Kidney (tissue), 14 donors: ENCODE results near the gene DCHS1. TPM values are rescaled to one million over a fixed set of nuclear protein-coding genes. Genes with fewer than 3 reads are reported as not detected.
A peak's percentile ranks its signal among the peaks of the same experiment; 100 is the strongest.

Source experiments
- DNase-seq, 5 donors: peaks; one replicate each; pipeline ENCODE4 v3.0.0-alpha.2; 2013 to 2020
- FAIRE-seq: peaks from 2 replicates; lab custom pipeline; 2012; peaks lifted over from hg19 to GRCh38; lab: Jason Lieb, UNC
- H3K27ac ChIP-seq, 2 donors: one replicate each; pipeline ENCODE4 v1.7.0; 2013; ENCODE audit warnings: low read depth in 2 of 2, low read length in 2 of 2, inconsistent platforms in 1 of 2
- H3K27me3 ChIP-seq: one replicate; pipeline ENCODE4 v1.7.1; 2013; ENCODE audit warnings: low read length, inconsistent platforms; ENCODE audit not compliant: control insufficient read depth, insufficient read depth
- H3K36me3 ChIP-seq, 3 donors: one replicate each; pipeline versions ENCODE4 v1.7.0 to v1.7.1; 2013; ENCODE audit warnings: low read length in 3 of 3, control low read depth in 1 of 3, inconsistent platforms in 1 of 3; ENCODE audit not compliant: insufficient read depth in 3 of 3, control insufficient read depth in 2 of 3
- H3K4me1 ChIP-seq, 3 donors: one replicate each; pipeline versions ENCODE4 v1.7.0 to v1.7.1; 2013; ENCODE audit warnings: low read length in 3 of 3, inconsistent platforms in 1 of 3, low read depth in 1 of 3; ENCODE audit not compliant: control insufficient read depth in 2 of 3, insufficient read depth in 2 of 3
- H3K4me3 ChIP-seq, 3 donors: one replicate each; pipeline versions ENCODE4 v1.7.0 to v1.8.1; 2013; ENCODE audit warnings: low read length in 3 of 3, control low read depth in 1 of 3, inconsistent platforms in 1 of 3
- H3K9ac ChIP-seq, 3 donors: one replicate each; pipeline versions ENCODE4 v1.7.0 to v1.7.1; 2013; ENCODE audit warnings: low read length in 3 of 3, control low read depth in 1 of 3, inconsistent platforms in 1 of 3
- H3K9me3 ChIP-seq, 3 donors: one replicate each; pipeline versions ENCODE4 v1.7.0 to v1.7.1; 2013; ENCODE audit warnings: low read length in 3 of 3, control low read depth in 1 of 3, inconsistent platforms in 1 of 3; ENCODE audit not compliant: control insufficient read depth in 2 of 3, insufficient read depth in 1 of 3
- intact Hi-C: fragments of 100-400 bp; cut with DNase I; formaldehyde crosslinking; loops from one replicate; pipeline ENCODE4 v1.11.1; 2022
- polyA plus RNA-seq: library from polyadenylated mRNA; stranded (reverse); fragments of 350-450 nt; fragmentation: Illumina TruSeq; extraction: RNeasy Lipid Tissue Mini Kit (QIAGEN cat#74804); gene quantifications from one replicate; pipeline ENCODE4 v1.2.3, GENCODE V29; 2014; ENCODE audit warnings: low read depth, low replicate concordance; ENCODE audit not compliant: insufficient read depth
- total RNA-seq: library from RNA; stranded (reverse); fragmentation: NEBNext Ultra II Directional; extraction: Animal tissue kit (Norgen Biotek cat#: 25700); gene quantifications from one replicate; pipeline ENCODE4 v1.2.1, GENCODE V29; 2021
- TF ChIP-seq, protein P1 (sequence below): IDR thresholded peaks from 3 replicates; pipeline ENCODE4 v1.5.1; 2012; ENCODE audit warnings: mild to moderate bottlenecking, moderate library complexity, borderline replicate concordance; ENCODE audit not compliant: insufficient read depth; ENCODE audit errors: extremely low read depth
- donor health status: control.
- donor health status: control.
- donor health status: control.
- donor health status: control.
- donor health status: control.
- donor health status: DM: yes; HTN: yes; CAD: no.
- donor health status: Normal renal cell carcinoma (clear cell type).

DCHS1 gene
- total and polyA plus RNA-seq, 2 donors from 2014 or later = 2.4 to 17.0 TPM

DNA sequence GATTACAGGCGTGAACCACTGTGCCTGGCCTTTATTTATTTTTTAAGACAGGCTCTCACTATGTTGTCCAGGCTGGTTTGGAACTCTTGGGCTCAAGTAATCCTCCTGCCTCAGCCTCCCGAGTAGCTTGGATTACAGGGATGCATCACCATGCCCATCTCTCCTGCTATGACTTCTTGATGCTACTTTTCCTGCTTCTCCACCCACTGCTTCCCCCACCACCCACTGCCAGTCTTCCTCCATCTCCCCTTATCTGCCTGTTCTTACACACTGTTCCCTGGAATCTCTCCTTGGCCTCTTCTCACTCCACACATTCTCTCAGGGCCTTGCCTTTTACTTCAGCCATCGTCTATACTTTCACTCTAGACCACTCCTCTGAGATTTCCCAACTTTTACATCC is 19.1 kb downstream of the DCHS1 start:
- intact Hi-C loops = no loop called here
- Histone ChIP-seq H3K4me3 (no peak overlapping the region), H3K4me1 (peaks cover 0 to 21% (median 12%) of the 10 kb centered on the region in 3 donors), H3K9me3 (no peaks in the 10 kb centered on the region), H3K27me3 (no peaks in the 10 kb centered on the region), H3K27ac (peak overlapping the region in 1 of 2 donors; percentile 32), H3K9ac (no peak overlapping the region), H3K36me3 (peaks cover 0 to 3% (median 0%) of the 10 kb centered on the region in 3 donors)
- no peak for FAIRE-seq
- peak in 1 of 5 donors; percentile 9 for DNase-seq
- TF ChIP-seq, protein P1, sequence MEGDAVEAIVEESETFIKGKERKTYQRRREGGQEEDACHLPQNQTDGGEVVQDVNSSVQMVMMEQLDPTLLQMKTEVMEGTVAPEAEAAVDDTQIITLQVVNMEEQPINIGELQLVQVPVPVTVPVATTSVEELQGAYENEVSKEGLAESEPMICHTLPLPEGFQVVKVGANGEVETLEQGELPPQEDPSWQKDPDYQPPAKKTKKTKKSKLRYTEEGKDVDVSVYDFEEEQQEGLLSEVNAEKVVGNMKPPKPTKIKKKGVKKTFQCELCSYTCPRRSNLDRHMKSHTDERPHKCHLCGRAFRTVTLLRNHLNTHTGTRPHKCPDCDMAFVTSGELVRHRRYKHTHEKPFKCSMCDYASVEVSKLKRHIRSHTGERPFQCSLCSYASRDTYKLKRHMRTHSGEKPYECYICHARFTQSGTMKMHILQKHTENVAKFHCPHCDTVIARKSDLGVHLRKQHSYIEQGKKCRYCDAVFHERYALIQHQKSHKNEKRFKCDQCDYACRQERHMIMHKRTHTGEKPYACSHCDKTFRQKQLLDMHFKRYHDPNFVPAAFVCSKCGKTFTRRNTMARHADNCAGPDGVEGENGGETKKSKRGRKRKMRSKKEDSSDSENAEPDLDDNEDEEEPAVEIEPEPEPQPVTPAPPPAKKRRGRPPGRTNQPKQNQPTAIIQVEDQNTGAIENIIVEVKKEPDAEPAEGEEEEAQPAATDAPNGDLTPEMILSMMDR = no peak

DNA sequence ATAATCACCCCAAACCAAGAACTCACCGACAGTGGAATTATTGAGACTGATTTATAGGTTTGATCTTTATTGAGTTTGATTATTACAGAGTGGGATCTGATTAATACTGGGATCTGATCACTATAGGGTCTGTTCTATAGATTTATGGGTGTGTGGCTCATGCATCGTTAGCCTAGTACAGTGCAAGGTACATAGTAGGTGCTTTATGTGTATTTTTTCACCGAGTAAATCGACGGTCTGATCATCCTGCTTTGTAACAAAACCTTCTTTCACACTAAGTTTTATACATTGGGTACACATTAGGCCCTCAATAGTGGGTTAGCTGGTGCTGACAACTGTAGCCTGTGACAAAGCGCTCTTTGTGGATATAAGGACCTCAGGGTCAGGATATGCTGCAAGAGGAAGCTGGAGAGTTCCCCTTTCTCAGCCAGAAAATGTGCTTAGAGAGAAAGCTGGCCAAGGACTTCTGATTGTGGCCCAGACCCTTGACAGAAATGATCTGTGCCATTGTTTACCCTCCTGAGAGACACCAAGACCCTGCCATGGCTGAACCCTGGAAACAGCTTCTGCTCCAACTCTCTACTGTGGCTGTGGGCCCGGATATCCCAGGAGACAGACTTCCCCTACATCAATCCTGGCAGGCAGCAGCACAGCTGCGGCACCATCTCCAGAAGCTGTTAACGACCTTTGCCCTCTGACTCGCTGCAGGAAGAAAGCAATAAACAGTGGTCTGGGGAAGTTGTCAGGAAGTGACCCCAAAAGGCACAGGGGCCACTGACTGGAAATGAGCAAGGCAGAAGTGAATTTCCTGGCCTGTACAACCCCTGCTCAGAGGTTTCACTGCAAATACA is 20.3 kb downstream of the DCHS1 start:
- DNase-seq (peak; percentile 57 to 91 (median 70)), FAIRE-seq (no peak)
- Histone ChIP-seq H3K9ac (no peak overlapping the region), H3K9me3 (no peaks in the 10 kb centered on the region), H3K36me3 (peaks cover 0 to 3% (median 0%) of the 10 kb centered on the region in 3 donors), H3K4me1 (peaks cover 0 to 21% (median 12%) of the 10 kb centered on the region in 3 donors), H3K27me3 (no peaks in the 10 kb centered on the region), H3K4me3 (no peak overlapping the region), H3K27ac (peak overlapping the region; percentile 38 to 51)
- TF ChIP-seq, protein P1 = no peak
- intact Hi-C loops = no loop called here

DNA sequence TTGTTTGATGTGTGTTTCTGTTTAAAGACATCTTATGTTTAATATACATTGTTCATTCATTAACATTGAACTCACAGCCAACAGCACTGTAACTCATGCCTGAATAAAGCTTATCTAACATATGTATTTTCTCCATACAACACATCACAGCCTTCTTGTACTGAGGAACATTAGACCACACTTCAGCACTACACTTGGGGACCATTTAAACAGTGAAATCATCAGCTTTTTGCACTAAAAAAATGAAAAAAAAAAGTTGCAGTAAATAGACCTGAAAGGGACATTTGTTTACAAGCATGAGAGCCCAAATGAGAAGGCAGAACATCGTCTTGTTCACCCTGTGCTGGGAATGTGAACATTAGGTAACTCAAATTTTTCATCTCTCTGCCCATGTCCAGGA is 21.1 kb downstream of the DCHS1 start:
- H3K4me1 ChIP-seq = peaks cover 0 to 23% (median 12%) of the 10 kb centered on the region in 3 donors
- DNase-seq = no peak
- intact Hi-C loops = no loop called here
- H3K9ac ChIP-seq = no peak overlapping the region
- no peaks in the 10 kb centered on the region for H3K9me3 ChIP-seq
- no peak overlapping the region for H3K4me3 ChIP-seq
- TF ChIP-seq, protein P1 = no peak
- no peaks in the 10 kb centered on the region for H3K27me3 ChIP-seq
- peak overlapping the region in 1 of 2 donors; percentile 38 for H3K27ac ChIP-seq
- FAIRE-seq = no peak
- H3K36me3 ChIP-seq = peaks cover 0 to 3% (median 0%) of the 10 kb centered on the region in 3 donors
